NK-92 (cell line): Measurements from ENCODE around the gene SYTL3.
"Not testable (repeated sequence)": the region's sequence is repeated elsewhere in the genome, so short reads cannot be mapped to it uniquely, and the experiment has no call there.

Experiments
- DNase-seq: peaks from one replicate; lab custom pipeline; 2025; ENCODE audit not compliant: unreplicated experiment; lab: John Stamatoyannopoulos, UW

SYTL3 gene

DNA sequence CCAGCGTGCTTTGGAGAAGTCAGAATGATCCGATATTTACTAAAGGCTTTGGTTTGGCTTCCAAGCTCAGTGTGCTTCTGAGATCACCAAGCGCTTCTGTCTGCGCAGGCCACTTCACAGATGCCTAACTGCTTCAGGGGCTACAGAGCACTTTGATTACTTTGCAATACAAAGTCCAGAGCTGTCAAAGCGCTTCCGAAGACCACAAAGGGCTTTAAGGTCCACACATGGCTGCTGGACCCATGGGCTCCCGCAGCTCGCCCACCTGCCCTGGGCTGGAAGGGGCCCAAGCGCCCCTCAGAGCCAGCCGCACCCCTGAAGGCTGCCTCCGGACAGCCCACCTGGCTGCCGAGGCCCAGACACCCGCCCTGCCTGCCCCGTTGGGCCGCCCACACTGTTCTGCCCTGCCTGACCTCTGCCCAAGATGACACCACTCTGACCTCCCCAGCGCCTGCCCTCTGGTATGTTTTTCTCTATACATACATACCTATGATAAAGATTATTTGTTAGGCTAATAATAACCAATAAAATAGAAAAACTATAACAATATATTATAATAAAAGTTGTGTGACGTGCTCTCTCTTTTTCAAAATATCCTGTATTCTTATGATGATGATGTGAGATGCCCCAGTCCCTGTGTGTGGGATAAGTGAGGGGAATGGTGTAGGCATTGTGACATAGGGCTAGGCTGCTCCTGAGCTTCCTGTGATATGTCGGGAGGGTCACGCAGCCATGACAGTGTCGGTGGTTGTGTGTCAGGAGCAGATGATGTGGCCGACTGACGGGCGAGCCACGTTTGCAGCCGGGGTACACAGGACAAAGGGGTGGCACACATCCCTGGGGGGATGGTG lies 27.9 kb upstream of the SYTL3 start:
- no peak for DNase-seq

DNA sequence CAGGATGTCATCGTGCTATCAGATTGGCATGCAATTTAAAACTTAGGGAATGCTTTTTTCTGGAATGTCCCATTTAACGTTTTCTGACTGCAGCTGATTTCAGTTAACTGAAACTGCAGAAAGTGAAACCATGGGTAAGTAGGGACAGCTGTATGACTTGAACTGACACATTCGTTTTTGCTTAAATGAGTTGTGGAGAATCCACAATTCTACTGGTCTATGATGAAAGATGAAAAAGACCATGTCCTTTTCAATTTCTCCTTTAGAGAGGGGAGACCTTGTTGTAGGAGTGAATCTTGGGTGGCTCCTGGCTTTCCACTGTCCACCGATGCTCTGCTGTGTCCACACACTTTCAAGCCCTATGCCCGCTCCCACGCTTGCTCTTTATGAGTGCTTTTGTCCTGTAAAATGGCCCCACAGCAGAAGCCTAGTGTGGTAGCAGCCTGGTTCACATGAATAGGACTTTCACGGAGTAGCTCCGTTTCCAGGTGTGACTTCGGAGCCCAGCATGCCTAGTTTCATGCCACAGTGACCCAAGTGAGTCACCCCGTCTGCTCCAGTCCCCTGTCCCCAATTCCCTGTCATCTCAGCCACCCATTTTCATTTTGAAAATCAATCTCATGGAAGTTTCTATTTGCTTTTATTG lies 27.2 kb upstream of the SYTL3 start:
- no peak for DNase-seq

DNA sequence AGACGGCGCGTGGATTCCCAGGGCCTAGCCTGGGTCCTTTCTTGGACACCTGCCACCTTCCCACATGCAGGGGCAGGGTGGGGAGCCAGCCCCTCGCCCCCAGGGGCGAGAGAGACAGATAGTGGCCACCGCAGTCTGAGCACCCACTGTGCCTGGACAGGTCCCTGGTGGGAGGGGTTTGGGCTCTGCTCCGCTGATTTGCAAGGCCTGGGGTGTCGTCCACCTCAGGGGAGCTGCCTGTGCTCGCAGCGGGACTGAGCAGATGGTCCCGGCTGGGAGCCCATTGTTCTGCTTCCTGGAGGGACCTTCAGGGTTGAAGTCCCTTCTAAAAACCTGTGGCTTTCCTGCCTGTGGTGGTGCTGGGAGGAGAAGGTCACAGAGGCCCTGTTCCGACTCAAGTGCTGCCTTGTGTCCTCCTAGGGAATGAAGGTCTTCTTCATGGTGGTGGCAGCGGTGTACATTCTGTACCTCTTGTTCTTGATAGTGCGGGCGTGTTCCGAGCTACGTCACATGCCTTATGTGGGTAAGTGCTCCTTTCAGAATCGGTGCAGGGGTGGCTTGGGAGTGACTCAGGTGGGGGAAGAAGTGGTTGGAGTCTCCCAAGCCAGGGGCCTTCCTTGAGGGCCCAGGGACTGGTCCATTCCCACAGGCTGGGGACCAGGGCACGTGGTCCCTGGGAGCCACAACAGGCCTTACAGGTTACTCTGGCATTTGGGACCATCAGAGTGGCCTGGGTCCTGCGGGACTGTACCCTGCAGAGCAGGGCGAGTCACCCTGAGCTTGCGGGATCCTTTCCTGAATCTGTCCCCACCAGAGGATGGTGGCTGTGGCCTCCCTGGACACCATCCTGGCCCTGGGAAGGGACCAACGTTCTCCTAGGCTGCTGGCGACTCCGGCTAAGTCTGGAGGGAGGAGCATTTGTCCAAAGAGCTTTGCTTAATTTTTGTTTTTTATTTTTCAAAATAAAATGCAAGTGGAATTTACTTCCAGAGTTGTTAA lies 24.9 kb upstream of the SYTL3 start:
- no peak for DNase-seq

DNA sequence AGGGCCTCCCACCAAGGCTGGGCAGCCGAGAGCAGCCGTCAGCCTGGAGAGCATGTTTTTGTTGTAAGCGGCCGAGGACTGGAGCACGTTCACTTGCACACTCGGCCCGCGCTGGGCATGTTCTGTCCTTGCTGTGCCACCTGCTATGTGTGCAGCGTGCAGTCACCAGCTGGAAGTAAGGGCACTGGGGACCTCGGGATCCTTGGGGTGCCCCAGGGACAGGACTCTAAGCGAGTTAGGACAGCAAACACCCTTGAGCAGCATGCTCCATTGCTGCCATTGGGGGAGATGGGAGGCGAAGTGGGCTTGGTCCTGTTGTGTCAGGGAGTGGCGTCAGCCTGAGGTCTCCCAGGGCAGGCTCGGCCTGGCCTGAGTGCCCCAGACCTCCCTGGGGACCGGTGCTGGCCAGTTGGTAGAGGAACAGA lies 24.0 kb upstream of the SYTL3 start:
- DNase-seq: no peak

DNA sequence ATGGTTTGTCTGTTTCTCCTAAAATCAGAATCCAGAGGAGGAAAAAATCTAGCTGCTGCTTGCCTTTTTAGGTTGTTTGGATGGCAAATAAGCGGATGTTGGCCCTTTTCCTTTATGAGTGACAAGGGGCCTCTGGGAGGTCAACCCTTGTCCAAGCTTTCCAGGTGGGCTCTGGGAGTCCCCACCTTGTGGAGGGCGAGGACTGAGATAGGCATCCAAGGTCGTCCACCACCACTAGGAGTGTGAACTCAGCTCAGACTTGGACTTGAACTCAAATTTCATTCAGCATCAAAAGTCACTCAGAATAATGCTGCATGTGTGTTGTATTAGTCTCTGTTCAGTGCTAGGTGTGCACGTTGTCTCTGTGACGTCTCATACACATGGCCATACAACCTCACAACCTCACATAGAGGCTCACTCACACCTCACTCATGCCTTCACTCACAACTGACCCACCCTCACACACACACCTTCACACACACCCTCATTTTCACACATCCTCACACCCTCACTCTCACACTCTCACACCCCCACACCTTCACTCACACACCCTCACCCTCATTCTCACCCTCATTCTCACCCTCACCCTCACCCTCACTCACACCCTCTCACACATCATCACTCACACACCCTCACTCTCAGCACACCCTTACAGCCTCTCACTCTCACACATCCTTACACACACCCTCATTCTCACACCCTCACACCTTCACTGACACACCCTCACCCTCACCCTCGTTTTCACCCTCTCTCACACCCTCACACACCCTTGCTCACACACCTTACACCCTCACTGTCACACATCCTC lies 23.3 kb upstream of the SYTL3 start:
- DNase-seq: no peak

DNA sequence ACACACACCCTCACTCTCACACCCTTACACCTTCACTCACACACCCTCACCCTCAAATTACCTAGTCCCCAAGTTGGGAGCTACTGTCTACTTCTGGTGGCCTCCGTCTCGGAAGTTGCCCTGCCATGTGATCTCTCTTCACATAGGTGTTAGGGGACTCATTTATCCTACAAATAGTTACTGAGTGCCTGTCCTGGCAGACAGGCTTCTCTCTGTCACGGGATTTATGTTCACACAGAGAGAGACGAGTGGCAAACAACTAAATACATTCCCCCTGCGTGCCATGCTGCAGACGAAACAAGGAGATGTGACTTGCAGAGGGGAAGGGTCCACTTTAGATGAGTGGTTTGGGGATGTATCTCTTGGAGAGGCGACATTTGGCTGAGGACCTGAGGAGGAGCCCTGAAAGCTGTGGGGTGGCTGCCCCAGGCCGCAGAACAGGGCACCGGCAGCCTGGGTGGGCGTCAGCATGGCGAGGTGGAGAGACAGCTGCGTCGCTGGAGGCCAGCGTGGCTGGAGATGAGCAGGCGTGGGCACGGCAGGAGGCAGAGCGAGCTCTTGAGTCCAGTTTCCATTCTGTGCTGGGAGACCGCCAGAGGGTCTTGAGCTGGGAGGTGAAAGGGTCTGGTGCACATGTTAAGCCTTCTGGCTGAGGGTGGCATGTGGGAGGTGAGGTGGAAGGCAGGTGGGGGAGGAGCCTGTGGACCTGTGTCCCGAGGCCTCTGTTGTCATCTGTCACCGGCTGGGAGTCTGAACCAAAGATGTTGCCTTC lies 22.5 kb upstream of the SYTL3 start:
- DNase-seq: no peak

GRCh38 chr6:158627940-158628211 lies 22.0 kb upstream of the SYTL3 start:
- DNase-seq: no peak

DNA sequence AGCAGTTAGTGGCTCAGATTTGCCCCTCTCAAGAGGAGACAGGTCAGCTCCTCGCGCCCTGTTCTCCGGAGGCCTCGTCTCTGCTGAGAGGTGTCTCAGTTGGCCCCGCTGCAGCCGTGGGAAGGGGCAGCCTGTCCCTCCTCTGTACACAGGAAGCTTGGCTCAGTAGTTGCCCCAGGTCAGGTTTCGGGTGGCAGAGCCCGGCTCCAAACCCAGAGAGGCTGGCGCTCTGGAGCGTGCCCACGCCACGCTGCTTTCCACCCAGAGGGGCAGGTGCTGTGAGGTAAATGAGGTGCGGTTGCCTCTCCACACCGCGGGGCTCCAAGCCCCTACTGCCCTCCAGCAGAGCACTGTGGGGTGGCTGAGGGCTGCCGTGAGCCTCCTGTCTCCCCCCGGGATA lies 21.3 kb upstream of the SYTL3 start:
- no peak for DNase-seq

GRCh38 chr6:158629367-158630221 lies 20.3 kb upstream of the SYTL3 start:
- DNase-seq: no peak

GRCh38 chr6:158630938-158631616 lies 18.8 kb upstream of the SYTL3 start:
- no peak for DNase-seq

GRCh38 chr6:158631678-158632537 lies 17.9 kb upstream of the SYTL3 start:
- no peak for DNase-seq

- not testable (repeated sequence) for DNase-seq
Measured at GRCh38 chr6:158632538-158633119, 17.2 kb upstream of the SYTL3 start.

- DNase-seq: no peak
Measured at GRCh38 chr6:158633127-158633526, 16.7 kb upstream of the SYTL3 start.

GRCh38 chr6:158634695-158635426 lies 15.0 kb upstream of the SYTL3 start:
- DNase-seq: no peak

DNA sequence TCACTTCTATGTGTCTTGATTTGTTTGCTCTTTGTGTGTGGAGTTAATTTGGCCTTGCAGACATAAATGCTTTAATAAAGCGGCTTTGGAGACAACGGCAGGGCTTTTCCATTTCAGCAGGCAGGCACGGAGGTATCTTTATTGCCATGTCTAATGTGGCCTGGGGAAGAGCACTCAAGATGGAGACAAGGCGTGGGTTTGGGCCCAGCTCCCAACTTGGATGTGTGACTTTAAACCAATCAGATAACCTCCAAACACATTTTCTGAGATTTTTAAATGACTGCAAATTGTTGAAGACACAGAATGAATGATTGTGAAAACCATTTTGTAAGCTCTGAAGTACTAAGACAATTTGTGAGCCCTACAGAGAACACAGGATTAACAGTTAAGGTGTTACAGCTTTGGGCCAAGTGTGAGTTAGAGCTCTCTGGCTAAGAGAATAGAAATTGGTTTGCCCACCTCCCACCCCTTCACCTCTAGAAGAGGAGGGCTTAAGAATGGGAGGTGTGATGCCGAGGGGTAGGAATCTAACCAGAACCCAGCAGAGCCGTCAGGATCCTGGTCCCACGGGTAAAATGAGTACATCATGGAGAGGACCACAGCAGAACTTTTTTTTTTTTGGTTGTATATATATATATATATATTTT lies 14.3 kb upstream of the SYTL3 start:
- DNase-seq: no peak

DNA sequence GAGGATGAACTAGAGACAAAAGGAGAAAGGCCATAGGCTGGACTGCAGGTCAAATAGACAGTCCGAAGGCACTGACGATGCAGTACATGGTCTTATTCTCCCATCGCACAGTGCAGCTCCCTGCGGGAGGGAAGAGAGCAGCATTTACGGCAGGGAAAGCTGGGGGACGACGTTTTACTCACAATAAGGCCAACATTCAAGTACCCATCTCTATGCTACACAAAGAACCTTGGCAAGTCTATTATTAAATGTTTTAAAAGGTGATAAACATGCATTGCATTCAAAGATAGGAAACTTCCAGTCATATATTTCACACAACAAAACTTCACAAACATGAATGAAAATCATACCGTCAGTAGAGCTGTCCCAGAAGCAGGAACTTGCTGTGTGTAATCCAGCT lies 13.1 kb upstream of the SYTL3 start:
- DNase-seq: no peak
